ENCODE measurements around the gene FAXC.
"Not testable (repeated sequence)": the region's sequence is repeated elsewhere in the genome, so short reads cannot be mapped to it uniquely, and the experiment has no call there.

FAXC gene

GRCh38 chr6:99282479-99283062 is 66.9 kb downstream of the FAXC start:
- DNase-seq, result peak in 1 of 2 experiments; percentile 41

- DNase-seq, result no peak
Observed at GRCh38 chr6:99276747-99277146, 72.7 kb downstream of the FAXC start.

- DNase-seq, result peak in 1 of 2 experiments; percentile 27
Observed at GRCh38 chr6:99270826-99271225, 78.6 kb downstream of the FAXC start.

GRCh38 chr6:99270030-99270429 is 79.4 kb downstream of the FAXC start:
- DNase-seq, result no peak

- DNase-seq, result no peak
Observed at GRCh38 chr6:99269207-99269606, 80.3 kb downstream of the FAXC start.

- DNase-seq, result not testable (repeated sequence)
Observed at GRCh38 chr6:99266996-99267395, 82.5 kb downstream of the FAXC start.

GRCh38 chr6:99265447-99265846 is 84.0 kb downstream of the FAXC start:
- DNase-seq, result not testable (repeated sequence)

- peak; percentile 58 to 84 for DNase-seq
Observed at GRCh38 chr6:99254616-99255550, 94.6 kb downstream of the FAXC start.

GRCh38 chr6:99253271-99253670 is 96.2 kb downstream of the FAXC start:
- peak in 1 of 2 experiments; percentile 32 for DNase-seq

- DNase-seq, result peak in 1 of 2 experiments; percentile 30
Observed at GRCh38 chr6:99252421-99252820, 97.1 kb downstream of the FAXC start.

- no peak for DNase-seq
Observed at GRCh38 chr6:99250476-99250875, 99.0 kb downstream of the FAXC start.

- DNase-seq, result no peak
Observed at GRCh38 chr6:99246602-99247001, 102.9 kb downstream of the FAXC start.

- peak; percentile 11 to 53 for DNase-seq
Observed at GRCh38 chr6:99241905-99242534, 107.5 kb downstream of the FAXC start.

- DNase-seq, result no peak
Observed at GRCh38 chr6:99236010-99236409, 113.5 kb downstream of the FAXC start.

- no peak for DNase-seq
Observed at GRCh38 chr6:99233219-99233618, 116.3 kb downstream of the FAXC start.

GRCh38 chr6:99232056-99232455 is 117.4 kb downstream of the FAXC start:
- no peak for DNase-seq

GRCh38 chr6:99225172-99225571 is 124.3 kb downstream of the FAXC start:
- no peak for DNase-seq

Data from NCI-H524 (cell line).